Peyer's patch (tissue), 4 donors: ENCODE data around the gene DOCK4. TPM values are rescaled to one million over a fixed set of nuclear protein-coding genes. Genes with fewer than 3 reads are reported as not detected.

Source experiments
- DNase-seq, 3 donors: peaks; one replicate each; pipeline ENCODE4 v3.0.0-alpha.2; 2017 to 2019
- H3K27ac ChIP-seq, 4 donors: fragments of 200-600 bp; sonication (generic); one replicate each; pipeline ENCODE4 v1.5.1; 2016 to 2019
- H3K27me3 ChIP-seq, 2 donors: fragments of 200-600 bp; sonication (generic); one replicate each; pipeline ENCODE4 v1.5.1; 2019
- H3K36me3 ChIP-seq, 3 donors: fragments of 200-600 bp; sonication (generic); one replicate each; pipeline ENCODE4 v1.5.1; 2016 to 2019
- H3K4me1 ChIP-seq, 4 donors: fragments of 200-600 bp; sonication (generic); one replicate each; pipeline ENCODE4 v1.5.1; 2016 to 2019
- H3K4me3 ChIP-seq, 4 donors: fragments of 200-600 bp; sonication (generic); 1 replicate in 3 of 4; 2 replicates in 1 of 4; pipeline ENCODE4 v1.5.1; 2016 to 2019; ENCODE audit warnings: mild to moderate bottlenecking in 1 of 4
- H3K9me3 ChIP-seq, 4 donors: fragments of 200-600 bp; sonication (generic); one replicate each; pipeline ENCODE4 v1.5.1; 2016 to 2019; ENCODE audit warnings: mild to moderate bottlenecking in 1 of 4
- CTCF ChIP-seq, 6 experiments: fragments of 450-650 bp in 4 of 6; fragments of 200-600 bp in 2 of 6; sonication (generic) in 1 of 6; IDR thresholded peaks; one replicate each; pipeline ENCODE4 v1.5.1; 2017 to 2019; ENCODE audit warnings: antibody characterized with exemption in 6 of 6, mild to moderate bottlenecking in 3 of 6, moderate library complexity in 1 of 6
- POLR2A ChIP-seq, 2 donors: fragments of 450-650 bp; IDR thresholded peaks; one replicate each; pipeline ENCODE4 v1.5.1; 2017; ENCODE audit warnings: antibody characterized with exemption in 2 of 2, mild to moderate bottlenecking in 2 of 2, moderate library complexity in 2 of 2
- total RNA-seq, 4 donors: library from RNA; depleted of rRNA; stranded (reverse); fragments of >200 nt; gene quantifications; one replicate each; pipeline ENCODE4 v1.1.0, GENCODE V29; 2016

Gene DOCK4
- total RNA-seq, 4 donors from 2014 or later, result 5.1 to 52.8 (median 15.5) TPM

GRCh38 chr7:111865430-111865829 lies 340.8 kb downstream of the DOCK4 start:
- no peak overlapping the region for H3K27ac ChIP-seq
- no peaks in the 10 kb centered on the region for H3K9me3 ChIP-seq
- H3K4me3 ChIP-seq, result no peak overlapping the region
- TF ChIP-seq POLR2A (IDR thresholded peaks at IDR 0.05) (no peak), CTCF (IDR thresholded peaks at IDR 0.05) (no peak)
- H3K36me3 ChIP-seq, result no peaks in the 10 kb centered on the region
- no peaks in the 10 kb centered on the region for H3K27me3 ChIP-seq
- H3K4me1 ChIP-seq, result no peaks in the 10 kb centered on the region
- DNase-seq, result no peak

DNA sequence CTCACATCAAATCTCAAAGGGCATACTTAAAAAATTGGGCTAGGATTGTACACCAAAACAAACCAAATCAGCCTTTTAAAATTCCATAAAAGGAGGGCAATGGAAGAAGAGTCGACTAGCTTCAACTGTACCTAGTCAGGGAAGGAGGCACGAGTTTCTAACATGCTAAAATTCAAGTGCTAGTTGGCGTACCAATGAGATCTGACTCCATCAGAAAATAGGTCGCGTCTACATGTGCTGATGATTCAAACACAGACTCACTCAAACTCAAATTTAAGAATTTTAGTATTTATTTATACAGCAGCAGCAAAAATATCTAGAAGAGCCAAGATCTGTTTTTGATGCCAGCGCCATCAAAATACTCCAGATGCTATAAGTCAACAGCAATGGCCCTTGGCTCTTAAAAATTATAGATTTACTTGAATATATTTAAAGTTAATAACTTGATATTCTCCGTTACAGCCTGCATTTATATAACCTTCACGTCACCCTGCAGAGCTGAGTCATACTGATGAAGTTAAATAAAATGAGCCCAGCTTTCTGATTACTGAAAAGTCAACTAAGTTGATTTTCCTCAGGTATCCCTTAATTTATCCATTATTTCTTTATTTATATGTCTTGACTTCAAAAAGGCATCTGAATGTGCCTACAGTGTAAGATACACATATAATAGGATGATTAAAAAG lies 341.8 kb downstream of the DOCK4 start:
- Histone ChIP-seq H3K4me3 (no peak overlapping the region), H3K36me3 (no peaks in the 10 kb centered on the region), H3K9me3 (no peaks in the 10 kb centered on the region), H3K27ac (no peak overlapping the region), H3K4me1 (no peaks in the 10 kb centered on the region), H3K27me3 (no peaks in the 10 kb centered on the region)
- no peak for TF ChIP-seq POLR2A (IDR thresholded peaks at IDR 0.05)
- TF ChIP-seq CTCF (IDR thresholded peaks at IDR 0.05), result no peak
- no peak for DNase-seq

DNA sequence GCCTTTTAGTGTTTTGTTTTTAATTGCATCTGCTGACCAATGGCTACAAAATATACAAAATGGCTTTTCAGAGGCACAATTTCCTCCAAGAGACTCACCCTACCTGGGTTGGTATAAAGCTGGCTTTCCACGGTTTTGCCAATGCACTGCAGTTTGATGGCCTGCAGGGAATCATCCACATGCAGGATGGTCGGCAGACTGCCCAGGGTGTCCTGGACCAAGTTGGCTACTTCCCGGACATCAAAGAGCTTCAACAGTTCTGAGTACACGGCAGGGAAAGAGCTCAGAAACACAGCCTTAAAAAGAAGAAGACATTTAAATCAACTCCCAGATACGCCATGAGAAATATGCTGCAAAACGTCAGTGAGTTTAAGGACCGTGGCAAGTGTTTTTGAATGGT lies 342.9 kb downstream of the DOCK4 start:
- Histone ChIP-seq H3K9me3 (no peaks in the 10 kb centered on the region), H3K4me1 (no peaks in the 10 kb centered on the region), H3K27ac (no peak overlapping the region), H3K27me3 (no peaks in the 10 kb centered on the region), H3K4me3 (no peak overlapping the region), H3K36me3 (no peaks in the 10 kb centered on the region)
- no peak for TF ChIP-seq CTCF (IDR thresholded peaks at IDR 0.05)
- no peak for TF ChIP-seq POLR2A (IDR thresholded peaks at IDR 0.05)
- DNase-seq, result no peak

DNA sequence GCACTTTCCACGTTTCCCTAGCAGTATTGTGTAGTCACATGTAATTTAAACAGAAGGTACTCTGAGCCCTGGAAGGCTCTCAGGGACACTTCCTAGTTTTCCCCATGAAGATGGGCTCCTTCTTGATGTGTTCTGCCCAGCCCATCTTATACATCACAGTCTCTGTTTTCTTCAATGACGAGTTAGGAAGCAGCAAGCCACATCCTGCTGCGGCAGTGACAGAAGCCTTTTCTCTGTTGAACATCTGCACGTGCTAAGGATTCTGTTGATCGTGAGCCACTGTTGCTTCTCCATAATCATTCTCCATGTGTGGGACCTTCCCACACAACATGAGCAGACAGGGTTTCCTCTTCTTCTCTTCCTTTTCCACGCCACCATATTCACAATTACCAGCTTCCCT lies 346.0 kb downstream of the DOCK4 start:
- H3K4me1 ChIP-seq, result no peaks in the 10 kb centered on the region
- H3K27me3 ChIP-seq, result no peaks in the 10 kb centered on the region
- H3K4me3 ChIP-seq, result no peak overlapping the region
- no peak overlapping the region for H3K27ac ChIP-seq
- no peaks in the 10 kb centered on the region for H3K36me3 ChIP-seq
- no peak for DNase-seq
- TF ChIP-seq CTCF (IDR thresholded peaks at IDR 0.05) (no peak), POLR2A (IDR thresholded peaks at IDR 0.05) (no peak)
- H3K9me3 ChIP-seq, result no peaks in the 10 kb centered on the region

DNA sequence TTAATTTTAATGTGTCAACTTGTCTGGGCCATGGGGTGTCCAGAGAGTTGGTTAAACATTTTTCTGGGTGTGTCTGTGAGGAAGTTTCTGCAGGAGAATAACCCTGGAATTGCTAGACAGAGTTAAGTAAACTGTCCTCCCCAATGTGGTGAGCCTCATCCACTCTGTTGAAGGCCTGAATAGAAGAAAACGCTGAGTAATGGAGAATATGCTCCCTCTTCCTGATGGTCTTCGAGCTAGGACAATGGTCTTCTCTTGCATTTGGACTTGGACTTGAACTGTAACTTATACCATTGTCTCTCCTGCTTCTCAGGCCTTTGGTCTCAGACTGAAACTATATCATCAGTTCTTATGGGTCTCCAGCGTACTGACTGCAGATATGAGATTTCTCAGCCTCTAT lies 347.9 kb downstream of the DOCK4 start:
- Histone ChIP-seq H3K4me3 (no peak overlapping the region), H3K27me3 (no peaks in the 10 kb centered on the region), H3K4me1 (no peaks in the 10 kb centered on the region), H3K36me3 (no peaks in the 10 kb centered on the region), H3K9me3 (no peaks in the 10 kb centered on the region), H3K27ac (no peak overlapping the region)
- no peak for DNase-seq
- TF ChIP-seq CTCF (IDR thresholded peaks at IDR 0.05) (no peak), POLR2A (IDR thresholded peaks at IDR 0.05) (no peak)

GRCh38 chr7:111855842-111856227 lies 350.4 kb downstream of the DOCK4 start:
- H3K27ac ChIP-seq, result no peak overlapping the region
- peaks cover 0 to under 1% (median 0%) of the 10 kb centered on the region in 4 donors for H3K9me3 ChIP-seq
- TF ChIP-seq CTCF (IDR thresholded peaks at IDR 0.05) (no peak), POLR2A (IDR thresholded peaks at IDR 0.05) (no peak)
- H3K36me3 ChIP-seq, result no peaks in the 10 kb centered on the region
- H3K4me3 ChIP-seq, result no peak overlapping the region
- H3K4me1 ChIP-seq, result no peaks in the 10 kb centered on the region
- H3K27me3 ChIP-seq, result no peaks in the 10 kb centered on the region
- no peak for DNase-seq
